GM12878 (cell line): Measurements from ENCODE around the gene DDX46. TPM values are rescaled to one million over a fixed set of nuclear protein-coding genes. Genes with fewer than 3 reads are reported as not detected.

Experiments
- ASH2L ChIP-seq: fragments of 300-600, 200-600 bp; sonication (generic); IDR thresholded peaks from 2 replicates; pipeline ENCODE4 v1.6.1; 2017; ENCODE audit warnings: low read depth, mild to moderate bottlenecking, borderline replicate concordance
- CHD1 ChIP-seq: IDR thresholded peaks from 2 replicates; pipeline ENCODE4 v1.6.1; 2012; ENCODE audit warnings: low read depth, low read length, improper control_type of control experiment
- CHD2 ChIP-seq: IDR thresholded peaks from 2 replicates; pipeline ENCODE4 v1.6.1; 2011; ENCODE audit warnings: low read depth, low read length, improper control_type of control experiment, borderline replicate concordance
- CUX1 ChIP-seq: IDR thresholded peaks from 2 replicates; pipeline ENCODE4 v1.6.1; 2012; ENCODE audit warnings: improper control_type of control experiment, low read depth, low read length; ENCODE audit not compliant: insufficient replicate concordance
- EZH2 ChIP-seq: IDR thresholded peaks from 2 replicates; pipeline ENCODE4 v1.6.1; 2012; ENCODE audit warnings: low read depth, mild to moderate bottlenecking, control low read depth, inconsistent platforms, low read length, borderline replicate concordance; ENCODE audit not compliant: control insufficient read depth
- FOXK2 ChIP-seq: fragments of 450-650 bp; IDR thresholded peaks from 2 replicates; pipeline ENCODE4 v1.6.1; 2017; ENCODE audit warnings: mild to moderate bottlenecking, moderate library complexity
- HDAC2 ChIP-seq: fragments of 200-600 bp; sonication (generic); IDR thresholded peaks from 2 replicates; pipeline ENCODE4 v1.6.1; 2017
- IKZF1 ChIP-seq: fragments of 450-650 bp; conservative IDR thresholded peaks from 2 replicates; pipeline ENCODE4 v1.6.1; 2017; ENCODE audit warnings: antibody characterized with exemption, mild to moderate bottlenecking
- JUND ChIP-seq: IDR thresholded peaks from 2 replicates; pipeline ENCODE4 v1.6.1; 2012; ENCODE audit warnings: low read depth, mild to moderate bottlenecking, low read length, improper control_type of control experiment, moderate library complexity
- KLF5 ChIP-seq: fragments of 450-650 bp; IDR thresholded peaks from 2 replicates; pipeline ENCODE4 v1.6.1; 2014; ENCODE audit warnings: mild to moderate bottlenecking; ENCODE audit not compliant: partially characterized antibody
- NKRF ChIP-seq: fragments of 450-650 bp; conservative IDR thresholded peaks from 2 replicates; pipeline ENCODE4 v1.6.1; 2017; ENCODE audit warnings: mild to moderate bottlenecking, moderate library complexity
- POLR2A ChIP-seq: IDR thresholded peaks from 2 replicates; pipeline ENCODE4 v1.6.1; 2011; ENCODE audit warnings: low read depth, mild to moderate bottlenecking, low read length
- RAD21 ChIP-seq: IDR thresholded peaks from 2 replicates; pipeline ENCODE4 v1.6.1; 2011; ENCODE audit warnings: mild to moderate bottlenecking, low read depth, low read length, moderate library complexity; ENCODE audit not compliant: insufficient read depth
- polyA plus RNA-seq, 11 experiments: library from polyadenylated mRNA; depleted of rRNA in 4 of 11; unstranded in 6 of 11; stranded (reverse) in 5 of 11; fragments of >200 nt; fragmentation: Nextera tagmentation in 4 of 11; fragmentation: Illumina TruSeq in 1 of 11; extraction: Ambion mirVana in 4 of 11; extraction: Trizol in 1 of 11; gene quantifications; 1 replicate in 1 of 11; 2 replicates in 10 of 11; pipeline versions ENCODE4 v1.2.1 to v1.2.3, GENCODE V29; 2011 to 2016; ENCODE audit warnings: inconsistent platforms in 2 of 11, missing spikeins in 2 of 11, low read depth in 1 of 11
- total RNA-seq, 4 experiments: library from RNA; depleted of rRNA in 3 of 4; stranded (reverse); fragments of >200 nt in 3 of 4; fragmentation: Illumina TruSeq in 1 of 4; extraction: Trizol in 1 of 4; gene quantifications; 2 replicates each; pipeline versions ENCODE4 v1.2.1 to v1.2.3, GENCODE V29; 2013 to 2021

Gene DDX46
- total and polyA plus RNA-seq, 10 of the 15 experiments (the other 5 are each of a cell fraction or from before 2014, with no cell fraction given) = 23.0 to 77.1 (median 42.2) TPM

DNA sequence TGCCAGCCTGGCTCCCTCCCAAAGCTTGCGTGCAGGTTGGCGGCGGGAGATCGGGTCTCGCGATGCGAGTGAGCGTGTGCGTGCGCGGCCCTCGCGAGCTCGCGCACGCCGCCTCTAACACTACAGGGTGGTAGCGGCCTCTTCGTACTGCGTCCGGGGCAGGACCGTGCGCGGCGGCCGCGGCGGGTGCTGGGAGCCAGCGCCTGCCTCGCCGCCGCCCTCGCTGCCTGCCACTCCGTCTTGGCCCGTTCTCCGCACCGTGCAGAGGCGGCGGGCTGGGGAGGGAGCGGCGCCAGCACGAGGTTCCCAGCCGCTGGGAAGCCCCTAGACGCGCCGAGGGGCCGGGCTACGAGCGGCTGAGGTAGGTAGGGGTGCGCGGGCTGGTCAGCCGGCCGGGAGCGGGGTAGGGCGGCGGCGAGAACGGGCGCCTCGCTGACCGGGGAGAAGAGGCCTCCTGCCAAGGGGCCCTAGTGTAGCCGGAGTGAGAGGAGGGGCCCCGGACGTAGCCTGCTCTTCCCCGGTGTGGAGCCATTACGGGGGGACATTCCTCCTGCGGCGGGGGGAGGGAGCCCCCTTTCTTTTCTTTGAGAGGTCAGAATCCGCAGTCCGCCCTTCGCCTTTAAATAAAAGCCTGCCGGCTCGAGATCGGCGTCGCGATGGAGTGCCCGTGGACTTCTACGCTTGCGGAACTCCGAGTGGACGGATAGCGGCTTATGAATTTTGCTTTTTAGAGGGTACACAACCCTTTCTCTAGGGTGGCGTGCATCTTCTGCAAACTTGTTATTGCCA lies 87.5 kb downstream of the DDX46 start, which contains the start of gene C5orf24 (continued):
- no peak for TF ChIP-seq CHD1
- TF ChIP-seq KLF5 = peak; percentile 88
- TF ChIP-seq RAD21 = no peak
- peak; percentile 96 for TF ChIP-seq NKRF
- TF ChIP-seq POLR2A = peak; percentile 98
- no peak for TF ChIP-seq FOXK2
- TF ChIP-seq ASH2L = peak; percentile 75; the same call in 1 of the 2 replicates
- TF ChIP-seq EZH2 = no peak
- peak; percentile 99 for TF ChIP-seq CHD2
- no peak for TF ChIP-seq HDAC2
- no peak for TF ChIP-seq CUX1
- no peak for TF ChIP-seq JUND
- TF ChIP-seq IKZF1 = peak; percentile 86
- TF ChIP-seq, all 136 proteins: peak for 56
